ENCODE data around the gene AGL.

DNA sequence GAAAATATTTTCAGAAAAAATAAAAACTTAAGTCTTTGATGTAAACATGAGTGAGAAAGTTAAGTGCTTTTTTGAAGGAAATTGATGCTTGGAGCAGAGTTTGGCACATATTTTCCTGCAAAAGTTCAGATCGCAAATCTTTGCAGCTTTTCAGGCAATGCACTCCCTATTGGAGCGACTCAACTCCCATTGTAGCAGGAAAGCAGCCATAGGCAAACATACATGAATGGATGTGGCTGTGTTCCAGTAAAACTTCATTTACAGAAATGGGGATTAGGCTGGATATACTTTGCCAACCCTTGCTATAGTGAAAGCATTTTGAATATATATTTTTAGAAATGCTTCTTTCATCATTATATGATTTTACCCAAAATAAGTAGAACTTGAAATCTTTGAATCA lies 8.1 kb downstream of the AGL start:
- TF ChIP-seq POLR2A (IDR thresholded peaks at IDR 0.05; ENCODE audit: low read length), result no peak
- TF ChIP-seq GATA1 (IDR thresholded peaks at IDR 0.05; ENCODE audit: low read depth, low read length), result no peak
